Measurements from ENCODE around the gene NLRP5.

The NLRP5 gene

DNA sequence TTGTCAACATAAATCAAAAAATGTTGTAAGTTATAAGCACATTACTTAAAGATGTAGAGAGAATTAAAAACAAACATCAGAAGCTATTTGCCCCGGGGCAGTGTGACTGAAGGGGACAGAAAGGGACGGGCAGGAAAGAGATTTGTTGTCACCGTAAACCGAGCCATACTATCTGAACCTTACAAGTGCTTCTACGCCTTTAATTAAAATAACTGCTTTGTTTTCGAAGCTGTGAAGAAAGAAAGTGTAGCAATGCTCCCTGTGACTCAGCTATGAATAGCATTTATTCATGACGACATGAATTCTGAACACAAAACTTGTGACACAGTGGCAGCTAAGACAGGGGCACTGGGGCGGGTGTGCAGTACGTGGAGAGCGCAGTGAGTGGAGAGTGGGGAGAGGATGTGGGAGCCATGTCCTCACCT lies 104.5 kb downstream of the NLRP5 start:
- DNase-seq (ENCODE audit: low read depth in 2 of 2) = peak; percentile 59 to 74
- no peak overlapping the region for H3K4me3 ChIP-seq (replicated peaks in 1 of 2; ENCODE audit: low read depth in 2 of 2, low read length in 2 of 2)
- TF ChIP-seq, protein P1, sequence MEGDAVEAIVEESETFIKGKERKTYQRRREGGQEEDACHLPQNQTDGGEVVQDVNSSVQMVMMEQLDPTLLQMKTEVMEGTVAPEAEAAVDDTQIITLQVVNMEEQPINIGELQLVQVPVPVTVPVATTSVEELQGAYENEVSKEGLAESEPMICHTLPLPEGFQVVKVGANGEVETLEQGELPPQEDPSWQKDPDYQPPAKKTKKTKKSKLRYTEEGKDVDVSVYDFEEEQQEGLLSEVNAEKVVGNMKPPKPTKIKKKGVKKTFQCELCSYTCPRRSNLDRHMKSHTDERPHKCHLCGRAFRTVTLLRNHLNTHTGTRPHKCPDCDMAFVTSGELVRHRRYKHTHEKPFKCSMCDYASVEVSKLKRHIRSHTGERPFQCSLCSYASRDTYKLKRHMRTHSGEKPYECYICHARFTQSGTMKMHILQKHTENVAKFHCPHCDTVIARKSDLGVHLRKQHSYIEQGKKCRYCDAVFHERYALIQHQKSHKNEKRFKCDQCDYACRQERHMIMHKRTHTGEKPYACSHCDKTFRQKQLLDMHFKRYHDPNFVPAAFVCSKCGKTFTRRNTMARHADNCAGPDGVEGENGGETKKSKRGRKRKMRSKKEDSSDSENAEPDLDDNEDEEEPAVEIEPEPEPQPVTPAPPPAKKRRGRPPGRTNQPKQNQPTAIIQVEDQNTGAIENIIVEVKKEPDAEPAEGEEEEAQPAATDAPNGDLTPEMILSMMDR (IDR thresholded peaks at IDR 0.05; ENCODE audit: low read depth, low read length) = no peak

DNA sequence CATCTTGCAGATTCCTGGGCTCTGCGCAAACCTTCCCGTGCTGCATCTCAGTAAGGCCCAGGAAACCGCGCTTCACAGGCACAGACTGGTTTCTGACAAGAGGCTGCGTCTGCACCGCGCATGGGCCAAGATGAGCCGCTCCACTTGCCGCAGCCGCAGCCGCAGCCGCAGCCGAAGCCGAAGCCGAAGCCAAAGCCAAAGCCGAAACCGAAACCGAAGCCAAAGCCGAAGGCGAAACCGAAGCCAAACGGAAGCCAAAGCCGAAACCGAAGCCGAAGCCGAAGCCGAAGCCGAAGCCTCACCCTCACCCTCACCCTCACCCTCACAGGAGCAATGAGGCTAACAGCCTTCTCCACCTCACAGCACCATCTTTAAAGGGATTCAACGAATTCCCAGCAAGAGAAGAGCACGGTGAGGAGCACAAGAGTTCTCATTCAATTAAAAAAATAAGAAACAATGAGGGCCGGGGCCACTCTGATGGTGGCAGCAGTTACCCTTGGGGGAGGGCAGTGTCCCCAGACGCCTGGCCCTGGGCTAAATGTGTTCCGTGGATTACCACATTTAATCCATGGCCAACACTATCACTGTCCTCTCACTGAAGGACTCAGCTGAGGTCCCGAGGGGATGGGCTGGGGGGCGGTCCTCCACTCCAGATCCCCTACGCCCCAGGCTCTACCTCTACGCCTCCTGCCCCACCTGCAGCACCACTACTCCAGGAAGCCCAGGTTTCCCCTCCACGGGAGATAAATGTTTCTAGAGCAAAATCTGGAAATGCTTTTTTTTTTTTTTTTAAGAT lies 105.4 kb downstream of the NLRP5 start:
- TF ChIP-seq, protein P1 (IDR thresholded peaks at IDR 0.05; ENCODE audit: low read depth, low read length) = no peak
- no peak for DNase-seq (ENCODE audit: low read depth in 2 of 2)
- no peak overlapping the region for H3K4me3 ChIP-seq (replicated peaks in 1 of 2; ENCODE audit: low read depth in 2 of 2, low read length in 2 of 2)

DNA sequence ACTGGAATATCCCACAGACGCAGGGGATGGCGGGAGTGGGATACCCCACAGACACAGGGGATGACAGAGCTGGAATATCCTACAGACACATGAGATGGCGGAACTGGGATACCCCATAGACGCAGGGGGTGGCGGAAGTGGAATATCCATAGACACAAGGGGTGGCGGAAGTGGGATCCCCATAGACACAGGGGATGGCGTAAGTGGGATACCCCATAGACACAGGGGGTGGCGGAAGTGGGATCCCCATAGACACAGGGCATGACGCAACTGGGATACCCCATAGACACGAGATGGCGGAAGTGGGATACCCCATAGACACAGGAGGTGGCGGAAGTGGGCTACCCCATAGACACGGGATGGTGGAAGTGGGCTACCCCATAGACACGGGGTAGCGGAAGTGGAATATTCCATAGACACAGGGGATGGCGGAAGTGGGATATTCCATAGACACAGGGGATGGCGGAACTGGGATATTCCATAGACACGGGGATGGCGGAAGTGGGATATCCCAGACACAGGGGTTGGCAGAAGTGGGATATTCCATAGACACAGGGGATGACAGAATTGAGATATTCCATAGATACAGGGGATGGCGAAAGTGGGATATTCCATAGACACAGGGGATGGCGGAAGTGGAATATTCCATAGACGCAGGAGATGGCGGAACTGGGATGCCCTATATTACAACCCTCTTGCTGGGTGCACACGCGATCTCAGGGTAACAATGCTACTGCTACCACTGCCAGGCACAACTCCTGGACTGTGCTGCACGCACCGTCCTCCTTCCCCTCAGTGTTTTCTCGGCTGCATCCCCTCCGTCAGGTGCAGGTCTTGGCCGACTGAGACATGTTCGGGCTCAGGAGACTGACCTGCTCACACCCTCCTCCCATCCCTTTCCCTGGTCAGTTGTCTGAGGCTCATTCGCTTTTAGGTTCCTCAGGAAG lies 106.4 kb downstream of the NLRP5 start:
- DNase-seq (ENCODE audit: low read depth in 2 of 2) = no peak
- no peak overlapping the region for H3K4me3 ChIP-seq (replicated peaks in 1 of 2; ENCODE audit: low read depth in 2 of 2, low read length in 2 of 2)
- TF ChIP-seq, protein P1 (IDR thresholded peaks at IDR 0.05; ENCODE audit: low read depth, low read length) = no peak

DNA sequence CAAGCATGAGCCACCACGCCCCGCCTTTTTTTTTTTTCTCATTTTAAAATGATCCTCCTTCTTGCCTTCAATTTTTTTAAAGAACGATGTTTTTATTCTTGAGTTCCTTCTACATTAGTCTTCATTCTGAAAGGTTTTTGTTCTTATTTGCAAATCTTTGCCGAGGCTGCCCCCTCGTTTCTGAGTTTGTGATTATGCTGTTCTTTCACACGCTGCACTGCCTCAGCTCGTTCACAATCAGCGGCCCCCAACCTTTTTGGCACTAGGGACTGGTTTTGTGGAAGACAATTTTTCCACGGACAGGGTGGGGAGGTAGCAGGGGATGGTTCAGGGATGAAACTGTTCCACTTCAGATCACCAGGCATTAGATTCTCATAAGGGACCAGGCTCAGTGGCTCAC lies 107.9 kb downstream of the NLRP5 start:
- H3K4me3 ChIP-seq (replicated peaks in 1 of 2; ENCODE audit: low read depth in 2 of 2, low read length in 2 of 2) = no peak overlapping the region
- DNase-seq (ENCODE audit: low read depth in 2 of 2) = no peak
- TF ChIP-seq, protein P1 (IDR thresholded peaks at IDR 0.05; ENCODE audit: low read depth, low read length) = no peak

DNA sequence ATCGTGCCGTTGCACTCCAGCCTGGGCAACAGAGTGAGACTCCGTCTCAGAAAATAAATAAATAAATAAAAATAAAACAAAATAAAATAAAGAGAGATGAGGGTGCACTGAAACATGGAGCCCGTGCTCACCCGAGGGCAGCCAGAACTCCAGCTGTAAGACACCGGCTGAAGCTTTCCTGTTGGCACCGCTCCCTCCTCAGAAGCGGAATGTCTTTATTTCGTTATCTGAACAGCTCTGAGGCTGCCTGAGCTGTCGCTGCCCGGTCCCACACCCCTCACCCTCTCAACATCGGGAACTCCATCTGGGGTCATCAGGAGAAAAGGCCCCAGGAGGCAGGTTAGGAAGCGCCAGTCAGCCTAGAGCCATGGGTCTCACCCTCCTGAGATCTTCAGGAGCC lies 110.1 kb downstream of the NLRP5 start:
- TF ChIP-seq, protein P1 (IDR thresholded peaks at IDR 0.05; ENCODE audit: low read depth, low read length) = no peak
- DNase-seq (ENCODE audit: low read depth in 2 of 2) = no peak
- H3K4me3 ChIP-seq (replicated peaks in 1 of 2; ENCODE audit: low read depth in 2 of 2, low read length in 2 of 2) = no peak overlapping the region

DNA sequence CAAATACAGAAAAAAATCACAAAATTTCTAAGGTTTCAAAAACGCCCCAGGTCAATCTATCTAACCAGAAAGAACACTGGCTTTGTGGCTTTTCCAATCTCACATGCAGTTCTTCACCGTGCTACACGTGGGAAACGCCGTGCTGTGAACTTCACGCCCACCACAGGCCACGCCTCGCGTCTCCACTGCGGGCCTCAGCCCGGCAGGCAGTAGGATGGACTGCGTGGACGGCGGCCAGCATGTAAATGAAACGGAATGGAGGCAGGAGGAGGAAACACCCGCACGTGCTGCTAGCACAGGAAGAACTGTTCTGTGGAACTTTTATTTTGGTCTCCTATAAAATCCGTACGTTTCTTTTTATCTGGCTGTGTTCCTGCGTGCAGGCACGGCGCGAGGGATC lies 110.7 kb downstream of the NLRP5 start:
- DNase-seq (ENCODE audit: low read depth in 2 of 2) = no peak
- H3K4me3 ChIP-seq (replicated peaks in 1 of 2; ENCODE audit: low read depth in 2 of 2, low read length in 2 of 2) = no peak overlapping the region
- TF ChIP-seq, protein P1 (IDR thresholded peaks at IDR 0.05; ENCODE audit: low read depth, low read length) = no peak
